AG04449 (cell line): ENCODE results near the gene PRAMEF1.

ENCODE experiments used
- CTCF ChIA-PET: fragments of 350-600 bp; formaldehyde crosslinking; extraction: SDS; loops from one replicate; lab custom pipeline; 2021; ENCODE audit warnings: antibody characterized with exemption; lab: Yijun Ruan, JAX
- POLR2A ChIA-PET: fragments of 400-600, 350-600 bp; formaldehyde crosslinking; extraction: SDS; loops from one replicate; lab custom pipeline; 2020; ENCODE audit warnings: antibody characterized with exemption, inconsistent platforms; lab: Yijun Ruan, JAX
- DNase-seq: peaks from one replicate; pipeline ENCODE4 v3.0.0-alpha.2; 2010; ENCODE audit warnings: low read depth, low spot score
- H3K4me3 ChIP-seq: 2 replicates; pipeline ENCODE4 v1.5.1; 2011; ENCODE audit warnings: low read depth, mild to moderate bottlenecking, control low read depth, low read length
- CTCF ChIP-seq: IDR thresholded peaks from one replicate; pipeline ENCODE4 v1.5.1; 2011; ENCODE audit warnings: mild to moderate bottlenecking, moderate library complexity, low read length, control low read depth, inconsistent platforms; ENCODE audit not compliant: insufficient read depth; ENCODE audit errors: missing control alignments

PRAMEF1 gene

DNA sequence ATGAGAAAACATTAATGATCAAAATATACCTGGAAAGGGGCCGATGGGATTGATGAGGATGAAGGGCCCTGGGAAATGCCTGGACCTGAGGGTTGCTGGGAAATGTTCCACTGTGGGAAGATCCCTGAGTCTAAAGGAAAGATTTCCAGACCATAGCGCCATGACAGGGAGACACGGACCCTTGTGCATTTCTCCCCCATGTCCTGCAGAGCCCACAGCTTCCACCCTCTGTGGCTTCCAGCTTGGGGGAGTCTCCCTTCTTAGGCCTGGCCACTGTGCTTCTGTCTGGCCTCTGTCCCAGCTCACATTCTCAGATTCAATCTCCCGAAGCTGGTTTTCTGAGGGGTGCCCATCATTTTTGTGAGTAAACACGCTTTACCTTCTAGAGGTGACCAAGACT lies 18.7 kb upstream of the PRAMEF1 start:
- no peak for DNase-seq
- no peak for TF ChIP-seq CTCF
- POLR2A ChIA-PET = no interaction called here
- H3K4me3 ChIP-seq = no peak overlapping the region
- CTCF ChIA-PET = no interaction called here

DNA sequence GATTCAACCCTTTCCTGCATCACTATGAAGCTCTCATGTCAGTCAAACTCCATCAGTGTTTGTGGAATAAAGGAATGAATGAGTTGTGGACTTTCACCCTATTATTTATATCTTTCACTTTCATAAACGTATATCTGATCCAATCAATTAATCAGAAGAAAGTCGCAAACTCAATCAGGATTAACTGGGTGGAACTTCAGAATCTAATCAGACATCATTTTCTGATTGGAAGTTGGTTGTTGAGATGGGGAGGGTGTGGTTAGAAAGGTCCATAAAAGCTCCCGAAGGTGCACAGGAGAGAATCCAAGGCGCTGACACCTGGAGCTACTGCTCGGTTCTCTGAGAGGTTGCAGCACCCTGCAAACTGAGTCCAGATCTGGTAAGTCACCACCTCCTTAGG lies 17.8 kb upstream of the PRAMEF1 start, which contains the start of gene PRAMEF12:
Gene PRAMEF12 (plus strand): TSS at position 301 of the 400 bp plus-strand sequence. CDS start 1,130 bp downstream, outside the sequence.
- H3K4me3 ChIP-seq = no peak within 1 kb of the TSS
- CTCF ChIA-PET = no interaction called here
- no peak for DNase-seq
- no peak for TF ChIP-seq CTCF
- POLR2A ChIA-PET = no interaction called here

- no peak for DNase-seq
- TF ChIP-seq CTCF = no peak
- no peak overlapping the region for H3K4me3 ChIP-seq
- ChIA-PET CTCF (no interaction called here), POLR2A (no interaction called here)
Measured at GRCh38 chr1:12774801-12775345, 16.3 kb upstream of the PRAMEF1 start.

DNA sequence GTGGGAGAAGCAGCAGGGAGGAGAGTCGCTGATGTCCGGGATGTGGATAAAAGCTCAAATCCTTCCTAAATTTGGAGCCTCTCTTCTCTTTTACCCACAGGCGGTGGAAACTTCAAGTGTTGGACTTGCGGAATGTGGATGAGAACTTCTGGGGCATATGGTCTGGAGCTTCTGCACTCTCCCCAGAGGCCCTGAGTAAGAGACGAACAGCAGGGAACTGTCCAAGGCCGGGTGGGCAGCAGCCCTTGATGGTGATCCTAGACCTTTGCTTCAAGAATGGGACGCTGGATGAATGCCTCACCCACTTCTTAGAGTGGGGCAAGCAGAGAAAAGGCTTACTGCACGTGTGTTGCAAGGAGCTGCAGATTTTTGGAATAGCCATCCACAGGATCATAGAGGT lies 15.8 kb upstream of the PRAMEF1 start:
- no peak for DNase-seq
- ChIA-PET CTCF (no interaction called here), POLR2A (no interaction called here)
- TF ChIP-seq CTCF = no peak
- no peak overlapping the region for H3K4me3 ChIP-seq

GRCh38 chr1:12776801-12777557 lies 14.2 kb upstream of the PRAMEF1 start:
- no peak for DNase-seq
- ChIA-PET CTCF (no interaction called here), POLR2A (no interaction called here)
- no peak overlapping the region for H3K4me3 ChIP-seq
- no peak for TF ChIP-seq CTCF

DNA sequence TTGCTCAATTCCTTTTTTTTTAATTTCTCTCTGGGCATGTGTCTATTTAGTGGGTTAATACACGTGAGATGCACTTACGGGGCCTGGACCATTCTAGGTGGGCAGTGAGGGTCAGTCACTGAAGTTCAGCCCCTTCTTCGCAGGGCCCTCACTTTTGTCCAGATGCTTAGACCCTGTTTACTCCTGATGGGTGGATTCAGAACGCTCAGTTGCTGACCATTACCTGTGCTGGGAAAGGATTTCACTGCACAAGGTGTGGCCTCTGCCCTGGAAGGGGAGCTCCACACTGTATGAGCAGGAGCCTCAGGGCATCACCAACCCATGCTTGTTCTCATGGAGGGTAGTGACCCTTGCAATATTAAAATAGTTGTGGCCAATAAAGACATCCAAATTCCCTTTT lies 13.1 kb upstream of the PRAMEF1 start:
- POLR2A ChIA-PET = no interaction called here
- no peak overlapping the region for H3K4me3 ChIP-seq
- CTCF ChIA-PET = no interaction called here
- no peak for TF ChIP-seq CTCF
- DNase-seq = no peak
